GM21390 (cell line): ENCODE data around the gene NPTN.
"Not testable (repeated sequence)": the region's sequence is repeated elsewhere in the genome, so short reads cannot be mapped to it uniquely, and the experiment has no call there.

ENCODE experiments used
- ATAC-seq: cut with Tn5 transposase; IDR thresholded peaks from one replicate; pipeline ENCODE4 v1.9.1; 2021; ENCODE audit not compliant: unreplicated experiment

The NPTN gene

GRCh38 chr15:73601451-73602445 is 31.4 kb downstream of the NPTN start:
- ATAC-seq = no peak

- no peak for ATAC-seq
These were observed 32.5 kb downstream of the NPTN start for GRCh38 chr15:73600413-73601335.

GRCh38 chr15:73599934-73600333 is 33.3 kb downstream of the NPTN start:
- no peak for ATAC-seq

GRCh38 chr15:73598530-73599160 is 34.5 kb downstream of the NPTN start:
- no peak for ATAC-seq

GRCh38 chr15:73597036-73597638 is 36.1 kb downstream of the NPTN start:
- ATAC-seq = no peak

- ATAC-seq = no peak
These were observed 37.0 kb downstream of the NPTN start for GRCh38 chr15:73596174-73596573.

GRCh38 chr15:73594109-73594508 is 39.1 kb downstream of the NPTN start:
- ATAC-seq = no peak

GRCh38 chr15:73593304-73594074 is 39.7 kb downstream of the NPTN start:
- no peak for ATAC-seq

- ATAC-seq = no peak
These were observed 42.9 kb downstream of the NPTN start for GRCh38 chr15:73590263-73590662.

- ATAC-seq = no peak
These were observed 43.4 kb downstream of the NPTN start for GRCh38 chr15:73589766-73590165.

- no peak for ATAC-seq
These were observed 47.1 kb downstream of the NPTN start for GRCh38 chr15:73585871-73586654.

GRCh38 chr15:73584699-73585420 is 48.3 kb downstream of the NPTN start:
- no peak for ATAC-seq

GRCh38 chr15:73583544-73583943 is 49.6 kb downstream of the NPTN start:
- no peak for ATAC-seq

GRCh38 chr15:73582851-73583379 is 50.3 kb downstream of the NPTN start:
- ATAC-seq = no peak

- no peak for ATAC-seq
These were observed 55.2 kb downstream of the NPTN start for GRCh38 chr15:73578026-73578425.

- ATAC-seq = not testable (repeated sequence)
These were observed 55.6 kb downstream of the NPTN start for GRCh38 chr15:73577593-73577992.

GRCh38 chr15:73575636-73576247 is 57.4 kb downstream of the NPTN start:
- no peak for ATAC-seq

GRCh38 chr15:73573572-73573971 is 59.6 kb downstream of the NPTN start:
- ATAC-seq = no peak
